ENCODE measurements around the gene NFX1. TPM values are rescaled to one million over a fixed set of nuclear protein-coding genes. Genes with fewer than 3 reads are reported as not detected.

NFX1 gene
- total and polyA plus RNA-seq, 2 experiments from 2014 or later, result 18.5 to 19.5 TPM

DNA sequence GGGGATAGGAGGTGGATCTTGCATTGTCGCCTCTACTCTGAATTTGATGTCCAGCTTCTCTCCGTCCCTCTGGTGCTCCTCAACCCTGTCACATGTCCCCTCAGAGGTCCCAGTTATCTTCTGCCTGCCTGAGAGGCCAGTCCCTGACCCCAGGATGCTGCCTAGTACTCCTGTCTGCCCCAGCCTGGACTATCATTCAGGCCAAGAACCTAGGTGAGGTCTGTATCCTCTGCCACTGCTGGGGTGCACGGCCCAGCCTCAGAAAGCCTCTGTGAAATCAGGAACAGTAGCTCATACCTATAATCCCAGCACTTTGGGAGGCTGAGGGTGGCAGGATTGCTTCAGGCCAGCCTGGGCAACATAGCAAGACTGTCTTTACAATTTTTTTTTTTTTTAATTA is 41.7 kb upstream of the NFX1 start:
- H3K79me2 ChIP-seq, result no peaks in the 10 kb centered on the region
- H3K9me3 ChIP-seq (ENCODE audit: low read depth), result no peaks in the 10 kb centered on the region
- DNase-seq (ENCODE audit: low spot score), result no peak
- no peak overlapping the region for H3K4me2 ChIP-seq
- H3K27me3 ChIP-seq, result no peaks in the 10 kb centered on the region
- no peaks in the 10 kb centered on the region for H4K20me1 ChIP-seq (ENCODE audit: insufficient read depth, poor library complexity, severe bottlenecking)
- H3K4me1 ChIP-seq (ENCODE audit: insufficient read depth), result peaks cover 6% of the 10 kb centered on the region
- TF ChIP-seq EZH2phosphoT487 (IDR thresholded peaks at IDR 0.05; ENCODE audit: low read depth, severe bottlenecking, unreplicated experiment) (no peak), CTCF (IDR thresholded peaks at IDR 0.05; ENCODE audit: poor library complexity) (no peak), EZH2 (IDR thresholded peaks at IDR 0.05; ENCODE audit: borderline replicate concordance) (no peak)
- 96% methylated on average over 3 of the region's 3 CpGs for WGBS (ENCODE audit: low lambda C conversion rate, missing lambda C conversion rate)
- no peak overlapping the region for H3K27ac ChIP-seq
- H3K36me3 ChIP-seq (replicated peaks; ENCODE audit: insufficient read depth, low read depth), result no peaks in the 10 kb centered on the region
- H3K9me2 ChIP-seq (replicated peaks; ENCODE audit: insufficient read depth), result no peaks in the 10 kb centered on the region
- H3K4me3 ChIP-seq, result no peak overlapping the region
- H2AFZ ChIP-seq, result no peak overlapping the region

DNA sequence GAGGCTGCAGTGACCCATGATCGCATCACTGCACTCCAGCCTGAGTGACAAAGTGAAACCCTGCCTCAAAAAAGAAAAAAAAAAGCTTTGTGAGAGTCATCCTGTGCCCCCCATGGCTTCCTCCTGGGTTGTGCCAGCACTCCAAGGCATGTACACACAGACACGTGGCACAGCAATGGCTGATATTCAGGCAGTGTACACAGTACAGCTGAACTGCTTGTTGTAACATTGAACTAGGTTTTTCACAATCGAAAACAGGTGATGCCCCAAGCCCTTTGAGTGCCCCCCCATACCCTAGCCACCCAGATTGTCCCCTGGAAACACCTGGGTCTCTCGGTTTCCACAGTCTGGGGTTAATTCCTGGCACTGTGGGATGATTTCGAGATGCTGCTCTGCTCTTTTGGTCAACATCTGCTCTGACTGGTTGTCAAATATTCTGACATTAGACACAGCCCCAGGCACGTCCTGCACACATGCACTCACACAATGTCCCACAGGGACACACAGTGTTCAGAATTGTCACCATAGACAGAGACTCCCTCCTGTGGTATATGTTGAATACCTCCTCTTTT is 41.1 kb upstream of the NFX1 start:
- no peak for TF ChIP-seq CTCF (IDR thresholded peaks at IDR 0.05; ENCODE audit: poor library complexity)
- Histone ChIP-seq H3K27me3 (no peaks in the 10 kb centered on the region), H3K79me2 (no peaks in the 10 kb centered on the region), H3K27ac (no peak overlapping the region), H3K9me2 (replicated peaks; ENCODE audit: insufficient read depth) (no peaks in the 10 kb centered on the region), H3K4me2 (no peak overlapping the region), H4K20me1 (ENCODE audit: insufficient read depth, poor library complexity, severe bottlenecking) (no peaks in the 10 kb centered on the region), H3K4me1 (ENCODE audit: insufficient read depth) (peaks cover 6% of the 10 kb centered on the region), H3K36me3 (replicated peaks; ENCODE audit: insufficient read depth, low read depth) (no peaks in the 10 kb centered on the region), H3K4me3 (no peak overlapping the region), H2AFZ (no peak overlapping the region), H3K9me3 (ENCODE audit: low read depth) (no peaks in the 10 kb centered on the region)
- no peak for DNase-seq (ENCODE audit: low spot score)
- WGBS (ENCODE audit: low lambda C conversion rate, missing lambda C conversion rate), result 88% methylated on average over 6 of the region's 6 CpGs

DNA sequence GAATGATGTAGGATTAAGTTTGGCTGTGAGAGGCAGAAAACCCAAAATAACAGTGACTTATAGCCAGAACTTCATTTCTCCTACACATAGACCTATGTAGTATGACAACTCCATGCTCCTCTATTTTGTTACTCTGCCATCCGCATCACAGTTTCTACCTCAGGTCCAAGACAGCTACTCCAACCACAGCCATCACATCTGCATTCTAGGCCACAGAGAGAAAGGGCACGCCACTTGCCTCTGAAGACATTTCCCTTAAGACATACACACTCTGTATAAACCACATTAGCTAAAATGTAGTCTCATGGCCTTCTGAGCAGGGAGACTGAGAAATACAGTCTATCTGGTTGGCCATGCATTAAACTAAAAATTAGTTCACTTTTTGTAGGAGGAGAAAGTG is 40.3 kb upstream of the NFX1 start:
- Histone ChIP-seq H3K4me3 (no peak overlapping the region), H2AFZ (no peak overlapping the region), H3K4me2 (no peak overlapping the region), H4K20me1 (ENCODE audit: insufficient read depth, poor library complexity, severe bottlenecking) (no peaks in the 10 kb centered on the region), H3K4me1 (ENCODE audit: insufficient read depth) (peaks cover 6% of the 10 kb centered on the region), H3K9me2 (replicated peaks; ENCODE audit: insufficient read depth) (no peaks in the 10 kb centered on the region), H3K36me3 (replicated peaks; ENCODE audit: insufficient read depth, low read depth) (no peaks in the 10 kb centered on the region), H3K9me3 (ENCODE audit: low read depth) (no peaks in the 10 kb centered on the region), H3K27me3 (no peaks in the 10 kb centered on the region), H3K79me2 (no peaks in the 10 kb centered on the region), H3K27ac (no peak overlapping the region)
- TF ChIP-seq CTCF (IDR thresholded peaks at IDR 0.05; ENCODE audit: poor library complexity) (no peak), EZH2phosphoT487 (IDR thresholded peaks at IDR 0.05; ENCODE audit: low read depth, severe bottlenecking, unreplicated experiment) (no peak), EZH2 (IDR thresholded peaks at IDR 0.05; ENCODE audit: borderline replicate concordance) (no peak)
- 93% methylated on average over 2 of the region's 2 CpGs for WGBS (ENCODE audit: low lambda C conversion rate, missing lambda C conversion rate)
- DNase-seq (ENCODE audit: low spot score), result no peak

Data from hepatocyte (in vitro differentiated cells).